ENCODE measurements around the gene INTS13.

INTS13 gene

GRCh38 chr12:26940516-26941214 is 2.9 kb upstream of the INTS13 start:
- TF ChIP-seq YY1 (IDR thresholded peaks at IDR 0.05; ENCODE audit: insufficient read depth, insufficient read length), result no peak
- no peak for TF ChIP-seq ZNF274 (IDR thresholded peaks at IDR 0.05; ENCODE audit: low read depth, low read length)
- TF ChIP-seq SUZ12 (IDR thresholded peaks at IDR 0.05; ENCODE audit: extremely low read depth, insufficient read depth, insufficient read length), result no peak
- Histone ChIP-seq H3K9ac (ENCODE audit: insufficient read length, low read depth) (no peak overlapping the region), H3K9me3 (ENCODE audit: insufficient read depth, low read length) (peaks cover 6% of the 10 kb centered on the region; the same call in 1 of the 2 replicates), H3K36me3 (ENCODE audit: insufficient read depth, insufficient read length, low read length) (peaks cover 5% of the 10 kb centered on the region), H3K4me3 (ENCODE audit: insufficient read length, low read depth) (no peak overlapping the region), H3K27me3 (ENCODE audit: insufficient read depth, insufficient read length) (no peaks in the 10 kb centered on the region), H3K4me1 (ENCODE audit: insufficient read depth, insufficient read length) (no peaks in the 10 kb centered on the region)
- DNase-seq (ENCODE audit: low read depth, low spot score), result no peak

- peak overlapping the region; percentile 92 for H3K4me3 ChIP-seq (ENCODE audit: insufficient read length, low read depth)
- TF ChIP-seq ZNF274 (IDR thresholded peaks at IDR 0.05; ENCODE audit: low read depth, low read length) (no peak), YY1 (IDR thresholded peaks at IDR 0.05; ENCODE audit: insufficient read depth, insufficient read length) (no peak), SUZ12 (IDR thresholded peaks at IDR 0.05; ENCODE audit: extremely low read depth, insufficient read depth, insufficient read length) (no peak)
- peaks cover 11% of the 10 kb centered on the region for H3K36me3 ChIP-seq (ENCODE audit: insufficient read depth, insufficient read length, low read length)
- no peak overlapping the region for H3K9ac ChIP-seq (ENCODE audit: insufficient read length, low read depth)
- no peaks in the 10 kb centered on the region for H3K27me3 ChIP-seq (ENCODE audit: insufficient read depth, insufficient read length)
- peaks cover 6% of the 10 kb centered on the region; the same call in 1 of the 2 replicates for H3K9me3 ChIP-seq (ENCODE audit: insufficient read depth, low read length)
- H3K4me1 ChIP-seq (ENCODE audit: insufficient read depth, insufficient read length), result no peaks in the 10 kb centered on the region
- DNase-seq (ENCODE audit: low read depth, low spot score), result no peak
These were observed 2.2 kb upstream of the INTS13 start for GRCh38 chr12:26939953-26940352.

- no peak for TF ChIP-seq SUZ12 (IDR thresholded peaks at IDR 0.05; ENCODE audit: extremely low read depth, insufficient read depth, insufficient read length)
- no peak for TF ChIP-seq YY1 (IDR thresholded peaks at IDR 0.05; ENCODE audit: insufficient read depth, insufficient read length)
- no peak for TF ChIP-seq ZNF274 (IDR thresholded peaks at IDR 0.05; ENCODE audit: low read depth, low read length)
- Histone ChIP-seq H3K9me3 (ENCODE audit: insufficient read depth, low read length) (no peaks in the 10 kb centered on the region; the same call in 1 of the 2 replicates), H3K4me1 (ENCODE audit: insufficient read depth, insufficient read length) (no peaks in the 10 kb centered on the region), H3K9ac (ENCODE audit: insufficient read length, low read depth) (peak overlapping the region; percentile 96), H3K4me3 (ENCODE audit: insufficient read length, low read depth) (peak overlapping the region; percentile 92), H3K27me3 (ENCODE audit: insufficient read depth, insufficient read length) (no peaks in the 10 kb centered on the region), H3K36me3 (ENCODE audit: insufficient read depth, insufficient read length, low read length) (peaks cover 17% of the 10 kb centered on the region)
- DNase-seq (ENCODE audit: low read depth, low spot score), result no peak
These were observed 1.5 kb upstream of the INTS13 start for GRCh38 chr12:26939192-26939832.

GRCh38 chr12:26938701-26939062 is 901 bp upstream of the INTS13 start:
- Histone ChIP-seq H3K4me3 (ENCODE audit: insufficient read length, low read depth) (peak overlapping the region; percentile 92), H3K9me3 (ENCODE audit: insufficient read depth, low read length) (no peaks in the 10 kb centered on the region), H3K27me3 (ENCODE audit: insufficient read depth, insufficient read length) (no peaks in the 10 kb centered on the region), H3K36me3 (ENCODE audit: insufficient read depth, insufficient read length, low read length) (peaks cover 24% of the 10 kb centered on the region), H3K4me1 (ENCODE audit: insufficient read depth, insufficient read length) (no peaks in the 10 kb centered on the region), H3K9ac (ENCODE audit: insufficient read length, low read depth) (peak overlapping the region; percentile 96)
- no peak for DNase-seq (ENCODE audit: low read depth, low spot score)
- no peak for TF ChIP-seq YY1 (IDR thresholded peaks at IDR 0.05; ENCODE audit: insufficient read depth, insufficient read length)
- no peak for TF ChIP-seq ZNF274 (IDR thresholded peaks at IDR 0.05; ENCODE audit: low read depth, low read length)

GRCh38 chr12:26937443-26937862 is 328 bp downstream of the INTS13 start:
- peak overlapping the region; percentile 92 for H3K4me3 ChIP-seq (ENCODE audit: insufficient read length, low read depth)
- no peak for DNase-seq (ENCODE audit: low read depth, low spot score)
- no peaks in the 10 kb centered on the region for H3K9me3 ChIP-seq (ENCODE audit: insufficient read depth, low read length)
- H3K9ac ChIP-seq (ENCODE audit: insufficient read length, low read depth), result peak overlapping the region; percentile 96
- no peaks in the 10 kb centered on the region for H3K27me3 ChIP-seq (ENCODE audit: insufficient read depth, insufficient read length)
- TF ChIP-seq YY1 (IDR thresholded peaks at IDR 0.05; ENCODE audit: insufficient read depth, insufficient read length) (no peak), ZNF274 (IDR thresholded peaks at IDR 0.05; ENCODE audit: low read depth, low read length) (no peak), SUZ12 (IDR thresholded peaks at IDR 0.05; ENCODE audit: extremely low read depth, insufficient read depth, insufficient read length) (no peak)
- H3K4me1 ChIP-seq (ENCODE audit: insufficient read depth, insufficient read length), result no peaks in the 10 kb centered on the region
- H3K36me3 ChIP-seq (ENCODE audit: insufficient read depth, insufficient read length, low read length), result peaks cover 36% of the 10 kb centered on the region

GRCh38 chr12:26936559-26937442 is 980 bp downstream of the INTS13 start:
- no peaks in the 10 kb centered on the region for H3K27me3 ChIP-seq (ENCODE audit: insufficient read depth, insufficient read length)
- TF ChIP-seq SUZ12 (IDR thresholded peaks at IDR 0.05; ENCODE audit: extremely low read depth, insufficient read depth, insufficient read length) (no peak), ZNF274 (IDR thresholded peaks at IDR 0.05; ENCODE audit: low read depth, low read length) (no peak), YY1 (IDR thresholded peaks at IDR 0.05; ENCODE audit: insufficient read depth, insufficient read length) (no peak)
- no peak for DNase-seq (ENCODE audit: low read depth, low spot score)
- no peaks in the 10 kb centered on the region for H3K9me3 ChIP-seq (ENCODE audit: insufficient read depth, low read length)
- H3K9ac ChIP-seq (ENCODE audit: insufficient read length, low read depth), result peak overlapping the region; percentile 96
- no peaks in the 10 kb centered on the region for H3K4me1 ChIP-seq (ENCODE audit: insufficient read depth, insufficient read length)
- peaks cover 42% of the 10 kb centered on the region for H3K36me3 ChIP-seq (ENCODE audit: insufficient read depth, insufficient read length, low read length)
- peak overlapping the region; percentile 92 for H3K4me3 ChIP-seq (ENCODE audit: insufficient read length, low read depth)
